Neural progenitor cell (in vitro differentiated cells): Measurements from ENCODE around the gene BFSP2. TPM values are rescaled to one million over a fixed set of nuclear protein-coding genes. Genes with fewer than 3 reads are reported as not detected.

ENCODE experiments used
- DNase-seq: peaks from one replicate; pipeline ENCODE4 v3.0.0-alpha.2; 2016; ENCODE audit warnings: low spot score
- H2AFZ ChIP-seq: fragments of 200-600 bp; sonication (generic); replicated peaks from 2 replicates; pipeline ENCODE4 v1.6.1; 2016; ENCODE audit warnings: antibody characterized with exemption
- H3F3A ChIP-seq: fragments of 200-600 bp; sonication (generic); 2 replicates; pipeline ENCODE4 v1.6.1; 2016; ENCODE audit warnings: antibody characterized with exemption, low read depth
- H3K27ac ChIP-seq: fragments of 200-600 bp; sonication (generic); 2 replicates; pipeline ENCODE4 v1.5.1; 2016; ENCODE audit warnings: mild to moderate bottlenecking
- H3K27me3 ChIP-seq: fragments of 200-600 bp; sonication (generic); 2 replicates; pipeline ENCODE4 v1.6.1; 2016; ENCODE audit warnings: mild to moderate bottlenecking, moderate library complexity
- H3K36me3 ChIP-seq: fragments of 200-600 bp; sonication (generic); 2 replicates; pipeline ENCODE4 v1.5.1; 2016
- H3K4me1 ChIP-seq: fragments of 200-600 bp; sonication (generic); 2 replicates; pipeline ENCODE4 v1.6.1; 2016; ENCODE audit warnings: mixed run types
- H3K4me2 ChIP-seq: fragments of 200-600 bp; sonication (generic); 2 replicates; pipeline ENCODE4 v1.6.1; 2016
- H3K4me3 ChIP-seq: fragments of 200-600 bp; sonication (generic); 2 replicates; pipeline ENCODE4 v1.5.1; 2016
- H3K79me2 ChIP-seq: fragments of 200-600 bp; sonication (generic); 2 replicates; pipeline ENCODE4 v1.6.1; 2016; ENCODE audit warnings: low read depth
- H3K9ac ChIP-seq: fragments of 200-600 bp; sonication (generic); 2 replicates; pipeline ENCODE4 v1.6.1; 2016
- H3K9me3 ChIP-seq: fragments of 200-600 bp; sonication (generic); 2 replicates; pipeline ENCODE4 v1.5.1; 2016; ENCODE audit warnings: low read depth
- H4K20me1 ChIP-seq: fragments of 200-600 bp; sonication (generic); 2 replicates; pipeline ENCODE4 v1.6.1; 2016; ENCODE audit warnings: low read depth
- H3K27ac Mint-ChIP-seq: 3 replicates; pipeline ENCODE4 v1.8.0; 2021; ENCODE audit warnings: mixed read lengths
- H3K27me3 Mint-ChIP-seq: 2 replicates; pipeline ENCODE4 v1.8.0; 2022; ENCODE audit warnings: low read depth, mild to moderate bottlenecking, inconsistent platforms, moderate library complexity, mixed read lengths; ENCODE audit not compliant: insufficient read depth
- H3K36me3 Mint-ChIP-seq: 3 replicates; pipeline ENCODE4 v1.8.0; 2021; ENCODE audit warnings: mixed read lengths
- H3K4me1 Mint-ChIP-seq: 3 replicates; pipeline ENCODE4 v1.8.0; 2021; ENCODE audit warnings: mixed read lengths
- H3K4me3 Mint-ChIP-seq: 3 replicates; pipeline ENCODE4 v1.8.0; 2021; ENCODE audit warnings: mild to moderate bottlenecking, moderate library complexity, mixed read lengths
- H3K9me3 Mint-ChIP-seq: 3 replicates; pipeline ENCODE4 v1.8.0; 2020; ENCODE audit warnings: mixed read lengths
- CTCF ChIP-seq: fragments of 200-600 bp; sonication (generic); IDR thresholded peaks from 2 replicates; pipeline ENCODE4 v1.5.1; 2017; ENCODE audit warnings: antibody characterized with exemption, mild to moderate bottlenecking
- EZH2 ChIP-seq: fragments of 200-600 bp; sonication (generic); IDR thresholded peaks from 2 replicates; pipeline ENCODE4 v1.6.1; 2017; ENCODE audit warnings: antibody characterized with exemption, mild to moderate bottlenecking, moderate library complexity
- EZH2phosphoT487 ChIP-seq: fragments of 200-600 bp; sonication (generic); IDR thresholded peaks from 2 replicates; pipeline ENCODE4 v1.6.1; 2017; ENCODE audit warnings: antibody characterized with exemption
- total RNA-seq: library from RNA; depleted of rRNA; stranded (reverse); fragments of >200 nt; gene quantifications from 2 replicates; pipeline ENCODE4 v1.2.3, GENCODE V29; 2015; ENCODE audit warnings: low replicate concordance

BFSP2 gene
- not detected in 2 replicates for total RNA-seq

- peaks cover 29% of the 10 kb centered on the region for H3K4me1 ChIP-seq
- TF ChIP-seq CTCF (no peak), EZH2phosphoT487 (no peak), EZH2 (no peak)
- Mint-ChIP-seq H3K36me3 (peaks cover 1% of the 10 kb centered on the region), H3K9me3 (peaks cover 2% of the 10 kb centered on the region), H3K27me3 (no peaks in the 10 kb centered on the region), H3K4me3 (no peak within 1 kb of the TSS), H3K27ac (peak within 1 kb of the TSS; percentile 60), H3K4me1 (peaks cover 28% of the 10 kb centered on the region)
- no peaks in the 10 kb centered on the region for H3K79me2 ChIP-seq
- no peak within 1 kb of the TSS for H2AFZ ChIP-seq
- DNase-seq = no peak
- H3K9ac ChIP-seq = no peak within 1 kb of the TSS
- no peak within 1 kb of the TSS for H3K27ac ChIP-seq
- peaks cover 21% of the 10 kb centered on the region for H3F3A ChIP-seq
- no peaks in the 10 kb centered on the region for H3K27me3 ChIP-seq
- H3K36me3 ChIP-seq = no peaks in the 10 kb centered on the region
- no peak within 1 kb of the TSS for H3K4me3 ChIP-seq
- H3K4me2 ChIP-seq = no peak within 1 kb of the TSS
- H3K9me3 ChIP-seq = no peaks in the 10 kb centered on the region
- H4K20me1 ChIP-seq = no peaks in the 10 kb centered on the region
These were observed at the start of gene BFSP2 for GRCh38 chr3:133400006-133400515. Gene BFSP2, plus strand, starts transcription at chr3:133400056. Its CDS starts 28 bp downstream, at chr3:133400084.

- H3K9me3 ChIP-seq = peaks cover 6% of the 10 kb centered on the region
- Mint-ChIP-seq H3K9me3 (peaks cover 20% of the 10 kb centered on the region), H3K4me3 (no peak overlapping the region), H3K36me3 (no peaks in the 10 kb centered on the region), H3K27ac (no peak overlapping the region), H3K27me3 (peaks cover 2% of the 10 kb centered on the region), H3K4me1 (peaks cover 30% of the 10 kb centered on the region)
- no peak overlapping the region for H3K4me3 ChIP-seq
- no peaks in the 10 kb centered on the region for H3K36me3 ChIP-seq
- H4K20me1 ChIP-seq = no peaks in the 10 kb centered on the region
- no peak overlapping the region for H3K9ac ChIP-seq
- H3K27me3 ChIP-seq = no peaks in the 10 kb centered on the region
- no peak for DNase-seq
- no peaks in the 10 kb centered on the region for H3K4me1 ChIP-seq
- no peak overlapping the region for H3K4me2 ChIP-seq
- no peak overlapping the region for H2AFZ ChIP-seq
- TF ChIP-seq EZH2 (no peak), EZH2phosphoT487 (no peak), CTCF (no peak)
- no peak overlapping the region for H3K27ac ChIP-seq
- no peaks in the 10 kb centered on the region for H3F3A ChIP-seq
- no peaks in the 10 kb centered on the region for H3K79me2 ChIP-seq
These were observed 45.1 kb upstream of the BFSP2 start for GRCh38 chr3:133354721-133355120.

GRCh38 chr3:133360476-133360875 is 39.4 kb upstream of the BFSP2 start:
- peaks cover 19% of the 10 kb centered on the region for H3K9me3 Mint-ChIP-seq
- Histone ChIP-seq H2AFZ (no peak overlapping the region), H3K79me2 (no peaks in the 10 kb centered on the region), H3K27me3 (no peaks in the 10 kb centered on the region), H3K4me2 (no peak overlapping the region), H3K36me3 (no peaks in the 10 kb centered on the region), H3K4me3 (no peak overlapping the region), H3K9ac (no peak overlapping the region), H3K27ac (no peak overlapping the region), H3K4me1 (peaks cover 13% of the 10 kb centered on the region), H4K20me1 (no peaks in the 10 kb centered on the region), H3F3A (no peaks in the 10 kb centered on the region), H3K9me3 (peaks cover 6% of the 10 kb centered on the region)
- H3K36me3 Mint-ChIP-seq = no peaks in the 10 kb centered on the region
- peaks cover 2% of the 10 kb centered on the region for H3K27me3 Mint-ChIP-seq
- no peak overlapping the region for H3K27ac Mint-ChIP-seq
- DNase-seq = no peak
- TF ChIP-seq EZH2 = no peak
- TF ChIP-seq EZH2phosphoT487 = no peak
- no peak for TF ChIP-seq CTCF
- no peak overlapping the region for H3K4me3 Mint-ChIP-seq
- H3K4me1 Mint-ChIP-seq = peaks cover 16% of the 10 kb centered on the region
